Central memory CD8-positive, alpha-beta T cell (primary cell): ENCODE measurements around the gene MARCHF6.
"Not testable (repeated sequence)": the region's sequence is repeated elsewhere in the genome, so short reads cannot be mapped to it uniquely, and the experiment has no call there.

Source experiments
- ATAC-seq: fragments of 150-1000 bp; cut with Tn5 transposase; replicated peaks from 2 replicates; pipeline ENCODE4 v1.10.0; 2022; ENCODE audit warnings: mild to moderate bottlenecking, moderate FRiP score, moderate number of reproducible peaks; ENCODE audit not compliant: poor library complexity, severe bottlenecking; ENCODE audit errors: extremely low read depth
- DNase-seq, 2 donors: peaks; one replicate each; pipeline ENCODE4 v3.0.0; 2021; ENCODE audit warnings: low spot score in 2 of 2
- H3K27ac Mint-ChIP-seq: one replicate; pipeline ENCODE4 v1.8.0; 2022; ENCODE audit warnings: low read depth, mild to moderate bottlenecking, moderate library complexity, mixed read lengths
- H3K27me3 Mint-ChIP-seq: one replicate; pipeline ENCODE4 v1.8.0; 2022; ENCODE audit warnings: mixed read lengths
- H3K36me3 Mint-ChIP-seq: one replicate; pipeline ENCODE4 v1.8.0; 2022; ENCODE audit warnings: mild to moderate bottlenecking, moderate library complexity, mixed read lengths; ENCODE audit not compliant: insufficient read depth
- H3K4me1 Mint-ChIP-seq: one replicate; pipeline ENCODE4 v1.8.0; 2022; ENCODE audit warnings: mixed read lengths
- H3K4me3 Mint-ChIP-seq: one replicate; pipeline ENCODE4 v1.8.0; 2022; ENCODE audit warnings: mild to moderate bottlenecking, moderate library complexity, mixed read lengths
- H3K9me3 Mint-ChIP-seq: one replicate; pipeline ENCODE4 v1.8.0; 2022; ENCODE audit warnings: mixed read lengths

MARCHF6 gene

GRCh38 chr5:10366310-10367272 is 13.1 kb downstream of the MARCHF6 start:
- no peaks in the 10 kb centered on the region for H3K9me3 Mint-ChIP-seq
- H3K27me3 Mint-ChIP-seq: no peaks in the 10 kb centered on the region
- DNase-seq (no peak), ATAC-seq (no peak)
- peaks cover 79% of the 10 kb centered on the region for H3K4me1 Mint-ChIP-seq
- H3K4me3 Mint-ChIP-seq: no peak overlapping the region
- H3K36me3 Mint-ChIP-seq: peaks cover 13% of the 10 kb centered on the region
- no peak overlapping the region for H3K27ac Mint-ChIP-seq

- Mint-ChIP-seq H3K4me3 (no peak overlapping the region), H3K9me3 (no peaks in the 10 kb centered on the region), H3K27ac (no peak overlapping the region), H3K36me3 (peaks cover 11% of the 10 kb centered on the region), H3K27me3 (no peaks in the 10 kb centered on the region), H3K4me1 (peaks cover 73% of the 10 kb centered on the region)
- ATAC-seq (no peak), DNase-seq (no peak)
Observed at GRCh38 chr5:10367579-10367978, 14.1 kb downstream of the MARCHF6 start.

- H3K9me3 Mint-ChIP-seq: no peaks in the 10 kb centered on the region
- DNase-seq (no peak), ATAC-seq (no peak)
- H3K27me3 Mint-ChIP-seq: no peaks in the 10 kb centered on the region
- H3K36me3 Mint-ChIP-seq: peaks cover 22% of the 10 kb centered on the region
- H3K4me3 Mint-ChIP-seq: no peak overlapping the region
- peaks cover 76% of the 10 kb centered on the region for H3K4me1 Mint-ChIP-seq
- peak overlapping the region; percentile 0 for H3K27ac Mint-ChIP-seq
Observed at GRCh38 chr5:10370931-10371330, 17.4 kb downstream of the MARCHF6 start.

- not testable (repeated sequence) for ATAC-seq, H3K9me3 Mint-ChIP-seq, DNase-seq, H3K4me3 Mint-ChIP-seq, H3K27me3 Mint-ChIP-seq
- peak overlapping the region; percentile 0 for H3K27ac Mint-ChIP-seq
- H3K4me1 Mint-ChIP-seq: peaks cover 77% of the 10 kb centered on the region
- H3K36me3 Mint-ChIP-seq: peaks cover 22% of the 10 kb centered on the region
Observed at GRCh38 chr5:10371369-10371768, 17.9 kb downstream of the MARCHF6 start.

- H3K36me3 Mint-ChIP-seq: peaks cover 28% of the 10 kb centered on the region
- no peak for ATAC-seq
- no peak for DNase-seq
- no peak overlapping the region for H3K27ac Mint-ChIP-seq
- H3K9me3 Mint-ChIP-seq: no peaks in the 10 kb centered on the region
- H3K27me3 Mint-ChIP-seq: no peaks in the 10 kb centered on the region
- peak overlapping the region; percentile 12 for H3K4me3 Mint-ChIP-seq
- peaks cover 73% of the 10 kb centered on the region for H3K4me1 Mint-ChIP-seq
Observed at GRCh38 chr5:10372726-10373709, 19.5 kb downstream of the MARCHF6 start.

GRCh38 chr5:10374046-10375022 is 20.8 kb downstream of the MARCHF6 start:
- Mint-ChIP-seq H3K4me3 (no peak overlapping the region), H3K27me3 (no peaks in the 10 kb centered on the region), H3K27ac (peak overlapping the region; percentile 27), H3K9me3 (no peaks in the 10 kb centered on the region), H3K36me3 (peaks cover 29% of the 10 kb centered on the region), H3K4me1 (peaks cover 67% of the 10 kb centered on the region)
- DNase-seq (no peak), ATAC-seq (no peak)

GRCh38 chr5:10375146-10375545 is 21.7 kb downstream of the MARCHF6 start:
- H3K27ac Mint-ChIP-seq, H3K4me3 Mint-ChIP-seq, DNase-seq, ATAC-seq, H3K9me3 Mint-ChIP-seq, H3K27me3 Mint-ChIP-seq: not testable (repeated sequence)
- peaks cover 67% of the 10 kb centered on the region for H3K4me1 Mint-ChIP-seq
- H3K36me3 Mint-ChIP-seq: peaks cover 29% of the 10 kb centered on the region

GRCh38 chr5:10376544-10376943 is 23.0 kb downstream of the MARCHF6 start:
- H3K4me3 Mint-ChIP-seq: no peak overlapping the region
- no peaks in the 10 kb centered on the region for H3K9me3 Mint-ChIP-seq
- no peak overlapping the region for H3K27ac Mint-ChIP-seq
- ATAC-seq (no peak), DNase-seq (no peak)
- peaks cover 31% of the 10 kb centered on the region for H3K36me3 Mint-ChIP-seq
- H3K27me3 Mint-ChIP-seq: no peaks in the 10 kb centered on the region
- peaks cover 63% of the 10 kb centered on the region for H3K4me1 Mint-ChIP-seq

- H3K36me3 Mint-ChIP-seq: peaks cover 35% of the 10 kb centered on the region
- H3K4me3 Mint-ChIP-seq: peak overlapping the region; percentile 3
- no peak for ATAC-seq
- H3K9me3 Mint-ChIP-seq: no peaks in the 10 kb centered on the region
- H3K27ac Mint-ChIP-seq: no peak overlapping the region
- no peaks in the 10 kb centered on the region for H3K27me3 Mint-ChIP-seq
- DNase-seq: no peak
- H3K4me1 Mint-ChIP-seq: peaks cover 63% of the 10 kb centered on the region
Observed at GRCh38 chr5:10377081-10377480, 23.6 kb downstream of the MARCHF6 start.

- H3K4me1 Mint-ChIP-seq: peaks cover 43% of the 10 kb centered on the region
- ATAC-seq: no peak
Observed at GRCh38 chr5:10381803-10382202, 28.3 kb downstream of the MARCHF6 start.

GRCh38 chr5:10384483-10384882 is 31.0 kb downstream of the MARCHF6 start:
- Mint-ChIP-seq H3K9me3 (no peaks in the 10 kb centered on the region), H3K27me3 (no peaks in the 10 kb centered on the region), H3K4me3 (no peak overlapping the region), H3K4me1 (peaks cover 34% of the 10 kb centered on the region), H3K27ac (peak overlapping the region; percentile 17), H3K36me3 (peaks cover 36% of the 10 kb centered on the region)
- no peak for DNase-seq
- ATAC-seq: no peak

More at GRCh38 chr5:10381803-10382202, 28.3 kb downstream of the MARCHF6 start:
- Mint-ChIP-seq H3K9me3 (no peaks in the 10 kb centered on the region), H3K27me3 (no peaks in the 10 kb centered on the region), H3K4me3 (no peak overlapping the region), H3K27ac (no peak overlapping the region), H3K36me3 (peaks cover 29% of the 10 kb centered on the region)
- DNase-seq: no peak
